ENCODE measurements around the gene FNDC8. TPM values are rescaled to one million over a fixed set of nuclear protein-coding genes. Genes with fewer than 3 reads are reported as not detected.

FNDC8 gene
- polyA plus RNA-seq, 1 of the 3 experiments (the other 2 are of a cell fraction): not detected

DNA sequence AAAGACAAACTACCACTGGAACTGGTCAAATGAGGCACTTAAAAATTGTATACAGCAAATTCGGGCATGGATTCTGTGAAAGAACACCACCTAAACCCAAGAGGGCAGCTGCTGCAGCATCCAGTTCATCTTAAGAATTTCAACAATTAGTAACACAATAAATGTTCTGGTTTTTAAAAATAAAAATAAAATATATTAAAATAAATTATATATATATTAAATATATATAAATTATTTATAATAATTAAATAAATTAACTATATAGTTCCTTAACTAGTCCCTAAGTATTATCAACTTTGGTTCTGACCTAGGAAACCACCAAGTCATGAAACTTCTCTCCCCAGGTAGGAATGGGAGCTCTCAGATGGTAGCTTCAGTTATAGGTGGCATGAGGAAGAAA is 44.5 kb upstream of the FNDC8 start:
- POLR2A ChIA-PET: no interaction called here
- Histone ChIP-seq H3K9me3 (no peaks in the 10 kb centered on the region), H3K4me3 (ENCODE audit: low read depth in 2 of 2, low read length in 1 of 2) (no peak overlapping the region), H3F3A (replicated peaks; ENCODE audit: insufficient read depth) (peaks cover 5% of the 10 kb centered on the region), H3K79me2 (ENCODE audit: insufficient read depth) (peaks cover 66% of the 10 kb centered on the region), H2AFZ (ENCODE audit: low read depth) (no peak overlapping the region), H3K36me3 (replicated peaks in 1 of 2; ENCODE audit: control insufficient read depth in 1 of 2, insufficient read depth in 2 of 2, low read length in 1 of 2) (peaks cover 0 to 4% of the 10 kb centered on the region in 2 experiments), H3K27ac (ENCODE audit: low read depth in 2 of 2, low read length in 1 of 2) (no peak overlapping the region), H3K27me3 (ENCODE audit: insufficient read depth) (no peaks in the 10 kb centered on the region), H3K9ac (no peak overlapping the region), H3K4me2 (no peak overlapping the region), H3K4me1 (ENCODE audit: control insufficient read depth in 1 of 2, insufficient read depth in 2 of 2, low read depth in 1 of 2, low read length in 1 of 2) (peaks cover under 1 to 4% of the 10 kb centered on the region in 2 experiments; a peak in 3 of 4 replicates), H3K9me2 (no peaks in the 10 kb centered on the region), H4K20me1 (ENCODE audit: insufficient read depth) (peaks cover 4% of the 10 kb centered on the region)
- no peak for DNase-seq
- 100% methylated on average over 1 of the region's 1 CpG for whole genome bisulfite sequencing (ENCODE audit: low lambda C conversion rate)
- TF ChIP-seq FOXJ3 (CRISPR knock-in tag; IDR thresholded peaks at IDR 0.05): no peak
- TF ChIP-seq FOSL2 (IDR thresholded peaks at IDR 0.05; ENCODE audit: borderline replicate concordance, low read depth): no peak
- no peak for TF ChIP-seq TAF1 (IDR thresholded peaks at IDR 0.05; ENCODE audit: borderline replicate concordance, low read depth, low read length)
- no peak for TF ChIP-seq RAD21 (IDR thresholded peaks at IDR 0.05; ENCODE audit: low read length)
- no peak for TF ChIP-seq JUND (IDR thresholded peaks at IDR 0.05)
- TF ChIP-seq GABPA (IDR thresholded peaks at IDR 0.05; ENCODE audit: low read depth): no peak
- TF ChIP-seq, protein P1, sequence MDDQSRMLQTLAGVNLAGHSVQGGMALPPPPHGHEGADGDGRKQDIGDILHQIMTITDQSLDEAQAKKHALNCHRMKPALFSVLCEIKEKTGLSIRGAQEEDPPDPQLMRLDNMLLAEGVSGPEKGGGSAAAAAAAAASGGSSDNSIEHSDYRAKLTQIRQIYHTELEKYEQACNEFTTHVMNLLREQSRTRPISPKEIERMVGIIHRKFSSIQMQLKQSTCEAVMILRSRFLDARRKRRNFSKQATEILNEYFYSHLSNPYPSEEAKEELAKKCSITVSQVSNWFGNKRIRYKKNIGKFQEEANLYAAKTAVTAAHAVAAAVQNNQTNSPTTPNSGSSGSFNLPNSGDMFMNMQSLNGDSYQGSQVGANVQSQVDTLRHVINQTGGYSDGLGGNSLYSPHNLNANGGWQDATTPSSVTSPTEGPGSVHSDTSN (IDR thresholded peaks at IDR 0.05): no peak
- no peak for TF ChIP-seq NFIC (IDR thresholded peaks at IDR 0.05; ENCODE audit: borderline replicate concordance)
- no peak for TF ChIP-seq RXRA (IDR thresholded peaks at IDR 0.05; ENCODE audit: borderline replicate concordance, low read depth)
- TF ChIP-seq, protein P2, sequence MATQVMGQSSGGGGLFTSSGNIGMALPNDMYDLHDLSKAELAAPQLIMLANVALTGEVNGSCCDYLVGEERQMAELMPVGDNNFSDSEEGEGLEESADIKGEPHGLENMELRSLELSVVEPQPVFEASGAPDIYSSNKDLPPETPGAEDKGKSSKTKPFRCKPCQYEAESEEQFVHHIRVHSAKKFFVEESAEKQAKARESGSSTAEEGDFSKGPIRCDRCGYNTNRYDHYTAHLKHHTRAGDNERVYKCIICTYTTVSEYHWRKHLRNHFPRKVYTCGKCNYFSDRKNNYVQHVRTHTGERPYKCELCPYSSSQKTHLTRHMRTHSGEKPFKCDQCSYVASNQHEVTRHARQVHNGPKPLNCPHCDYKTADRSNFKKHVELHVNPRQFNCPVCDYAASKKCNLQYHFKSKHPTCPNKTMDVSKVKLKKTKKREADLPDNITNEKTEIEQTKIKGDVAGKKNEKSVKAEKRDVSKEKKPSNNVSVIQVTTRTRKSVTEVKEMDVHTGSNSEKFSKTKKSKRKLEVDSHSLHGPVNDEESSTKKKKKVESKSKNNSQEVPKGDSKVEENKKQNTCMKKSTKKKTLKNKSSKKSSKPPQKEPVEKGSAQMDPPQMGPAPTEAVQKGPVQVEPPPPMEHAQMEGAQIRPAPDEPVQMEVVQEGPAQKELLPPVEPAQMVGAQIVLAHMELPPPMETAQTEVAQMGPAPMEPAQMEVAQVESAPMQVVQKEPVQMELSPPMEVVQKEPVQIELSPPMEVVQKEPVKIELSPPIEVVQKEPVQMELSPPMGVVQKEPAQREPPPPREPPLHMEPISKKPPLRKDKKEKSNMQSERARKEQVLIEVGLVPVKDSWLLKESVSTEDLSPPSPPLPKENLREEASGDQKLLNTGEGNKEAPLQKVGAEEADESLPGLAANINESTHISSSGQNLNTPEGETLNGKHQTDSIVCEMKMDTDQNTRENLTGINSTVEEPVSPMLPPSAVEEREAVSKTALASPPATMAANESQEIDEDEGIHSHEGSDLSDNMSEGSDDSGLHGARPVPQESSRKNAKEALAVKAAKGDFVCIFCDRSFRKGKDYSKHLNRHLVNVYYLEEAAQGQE (IDR thresholded peaks at IDR 0.05; ENCODE audit: low read depth, low read length): no peak
- TF ChIP-seq, protein P3, sequence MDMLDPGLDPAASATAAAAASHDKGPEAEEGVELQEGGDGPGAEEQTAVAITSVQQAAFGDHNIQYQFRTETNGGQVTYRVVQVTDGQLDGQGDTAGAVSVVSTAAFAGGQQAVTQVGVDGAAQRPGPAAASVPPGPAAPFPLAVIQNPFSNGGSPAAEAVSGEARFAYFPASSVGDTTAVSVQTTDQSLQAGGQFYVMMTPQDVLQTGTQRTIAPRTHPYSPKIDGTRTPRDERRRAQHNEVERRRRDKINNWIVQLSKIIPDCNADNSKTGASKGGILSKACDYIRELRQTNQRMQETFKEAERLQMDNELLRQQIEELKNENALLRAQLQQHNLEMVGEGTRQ (IDR thresholded peaks at IDR 0.05; ENCODE audit: borderline replicate concordance, low read depth, low read length): no peak
- no peak for TF ChIP-seq MEF2A (IDR thresholded peaks at IDR 0.05; ENCODE audit: borderline replicate concordance, low read depth)
- CTCF ChIA-PET: interaction anchor here (1.3 kb wide), 1 partner anchor 13 kb away, joined by 3 read pairs; no protein-coding TSS in a partner anchor
